Measurements from ENCODE around the gene PRKAR1B. TPM values are rescaled to one million over a fixed set of nuclear protein-coding genes. Genes with fewer than 3 reads are reported as not detected.
"Not testable (repeated sequence)": the region's sequence is repeated elsewhere in the genome, so short reads cannot be mapped to it uniquely, and the experiment has no call there.

The PRKAR1B gene
- total RNA-seq, 1 experiment from 2014 or later: 9.6 TPM

GRCh38 chr7:641966-642365 lies 85.1 kb downstream of the PRKAR1B start:
- Histone ChIP-seq H3K36me3 (ENCODE audit: insufficient read depth, low read length) (0 out of 2 replicates have a peak, but pooled peaks cover 2% of the 10 kb centered on the region), H3K9me2 (replicated peaks; ENCODE audit: insufficient read depth, low read length) (no peaks in the 10 kb centered on the region), H3K27me3 (ENCODE audit: low read length) (no peaks in the 10 kb centered on the region), H3K4me2 (ENCODE audit: low read depth, low read length, poor library complexity, severe bottlenecking) (no peak overlapping the region), H4K20me1 (ENCODE audit: insufficient read depth, low read depth, low read length) (no peaks in the 10 kb centered on the region), H3K27ac (ENCODE audit: low read length) (no peak overlapping the region), H3K4me3 (ENCODE audit: low read length) (no peak overlapping the region), H3K9ac (ENCODE audit: low read length) (no peak overlapping the region), H2AFZ (ENCODE audit: low read length) (no peak overlapping the region), H3K4me1 (ENCODE audit: low read length) (no peaks in the 10 kb centered on the region), H3K79me2 (ENCODE audit: low read length) (0 out of 2 replicates have a peak, but pooled peaks cover 10% of the 10 kb centered on the region), H3K9me3 (ENCODE audit: low read length) (no peaks in the 10 kb centered on the region)
- DNase-seq: no peak

GRCh38 chr7:641269-641671 lies 85.8 kb downstream of the PRKAR1B start:
- Histone ChIP-seq H3K79me2 (ENCODE audit: low read length) (0 out of 2 replicates have a peak, but pooled peaks cover 10% of the 10 kb centered on the region), H3K9me3 (ENCODE audit: low read length) (no peaks in the 10 kb centered on the region), H3K27me3 (ENCODE audit: low read length) (no peaks in the 10 kb centered on the region), H3K4me3 (ENCODE audit: low read length) (no peak overlapping the region), H4K20me1 (ENCODE audit: insufficient read depth, low read depth, low read length) (no peaks in the 10 kb centered on the region), H3K4me1 (ENCODE audit: low read length) (no peaks in the 10 kb centered on the region), H3K36me3 (ENCODE audit: insufficient read depth, low read length) (0 out of 2 replicates have a peak, but pooled peaks cover 2% of the 10 kb centered on the region), H3K9me2 (replicated peaks; ENCODE audit: insufficient read depth, low read length) (no peaks in the 10 kb centered on the region), H2AFZ (ENCODE audit: low read length) (no peak overlapping the region), H3K9ac (ENCODE audit: low read length) (no peak overlapping the region), H3K27ac (ENCODE audit: low read length) (no peak overlapping the region), H3K4me2 (ENCODE audit: low read depth, low read length, poor library complexity, severe bottlenecking) (no peak overlapping the region)
- no peak for DNase-seq

GRCh38 chr7:638256-639011 lies 88.6 kb downstream of the PRKAR1B start:
- Histone ChIP-seq H3K4me2 (ENCODE audit: low read depth, low read length, poor library complexity, severe bottlenecking) (no peak overlapping the region), H3K4me3 (ENCODE audit: low read length) (no peak overlapping the region), H3K4me1 (ENCODE audit: low read length) (no peaks in the 10 kb centered on the region), H3K27me3 (ENCODE audit: low read length) (no peaks in the 10 kb centered on the region), H3K36me3 (ENCODE audit: insufficient read depth, low read length) (0 out of 2 replicates have a peak, but pooled peaks cover 2% of the 10 kb centered on the region), H3K9me2 (replicated peaks; ENCODE audit: insufficient read depth, low read length) (no peaks in the 10 kb centered on the region), H3K9me3 (ENCODE audit: low read length) (no peaks in the 10 kb centered on the region), H3K27ac (ENCODE audit: low read length) (no peak overlapping the region), H3K79me2 (ENCODE audit: low read length) (0 out of 2 replicates have a peak, but pooled peaks cover 10% of the 10 kb centered on the region), H2AFZ (ENCODE audit: low read length) (no peak overlapping the region), H4K20me1 (ENCODE audit: insufficient read depth, low read depth, low read length) (no peaks in the 10 kb centered on the region), H3K9ac (ENCODE audit: low read length) (no peak overlapping the region)
- DNase-seq: no peak

GRCh38 chr7:637826-638225 lies 89.3 kb downstream of the PRKAR1B start:
- H3K9me3 ChIP-seq (ENCODE audit: low read length): no peaks in the 10 kb centered on the region
- H3K4me1 ChIP-seq (ENCODE audit: low read length): no peaks in the 10 kb centered on the region
- H3K27me3 ChIP-seq (ENCODE audit: low read length): no peaks in the 10 kb centered on the region
- H3K4me2 ChIP-seq (ENCODE audit: low read depth, low read length, poor library complexity, severe bottlenecking): no peak overlapping the region
- H3K9ac ChIP-seq (ENCODE audit: low read length): no peak overlapping the region
- H3K79me2 ChIP-seq (ENCODE audit: low read length): peaks cover 10% of the 10 kb centered on the region; the same call in 1 of the 2 replicates
- H4K20me1 ChIP-seq (ENCODE audit: insufficient read depth, low read depth, low read length): no peaks in the 10 kb centered on the region
- DNase-seq: no peak
- no peak overlapping the region for H3K4me3 ChIP-seq (ENCODE audit: low read length)
- H3K36me3 ChIP-seq (ENCODE audit: insufficient read depth, low read length): 0 out of 2 replicates have a peak, but pooled peaks cover 2% of the 10 kb centered on the region
- no peak overlapping the region for H2AFZ ChIP-seq (ENCODE audit: low read length)
- H3K27ac ChIP-seq (ENCODE audit: low read length): no peak overlapping the region
- no peaks in the 10 kb centered on the region for H3K9me2 ChIP-seq (replicated peaks; ENCODE audit: insufficient read depth, low read length)

- Histone ChIP-seq H3K9ac (ENCODE audit: low read length) (no peak overlapping the region), H3K27me3 (ENCODE audit: low read length) (no peaks in the 10 kb centered on the region), H3K4me1 (ENCODE audit: low read length) (no peaks in the 10 kb centered on the region), H3K27ac (ENCODE audit: low read length) (no peak overlapping the region), H3K79me2 (ENCODE audit: low read length) (peaks cover 10% of the 10 kb centered on the region; the same call in 1 of the 2 replicates), H3K36me3 (ENCODE audit: insufficient read depth, low read length) (no peaks in the 10 kb centered on the region), H3K4me3 (ENCODE audit: low read length) (no peak overlapping the region), H3K9me3 (ENCODE audit: low read length) (no peaks in the 10 kb centered on the region), H3K9me2 (replicated peaks; ENCODE audit: insufficient read depth, low read length) (no peaks in the 10 kb centered on the region), H2AFZ (ENCODE audit: low read length) (no peak overlapping the region), H4K20me1 (ENCODE audit: insufficient read depth, low read depth, low read length) (no peaks in the 10 kb centered on the region), H3K4me2 (ENCODE audit: low read depth, low read length, poor library complexity, severe bottlenecking) (no peak overlapping the region)
- no peak for DNase-seq
These were observed 90.7 kb downstream of the PRKAR1B start for GRCh38 chr7:636396-636795.

- H3K79me2 ChIP-seq (ENCODE audit: low read length); H3K27ac ChIP-seq (ENCODE audit: low read length); H3K9ac ChIP-seq (ENCODE audit: low read length); H3K36me3 ChIP-seq (ENCODE audit: insufficient read depth, low read length); H4K20me1 ChIP-seq (ENCODE audit: insufficient read depth, low read depth, low read length); H2AFZ ChIP-seq (ENCODE audit: low read length); H3K9me3 ChIP-seq (ENCODE audit: low read length); H3K4me1 ChIP-seq (ENCODE audit: low read length); H3K4me3 ChIP-seq (ENCODE audit: low read length); H3K4me2 ChIP-seq (ENCODE audit: low read depth, low read length, poor library complexity, severe bottlenecking); DNase-seq; H3K27me3 ChIP-seq (ENCODE audit: low read length); H3K9me2 ChIP-seq (replicated peaks; ENCODE audit: insufficient read depth, low read length): not testable (repeated sequence)
These were observed 91.2 kb downstream of the PRKAR1B start for GRCh38 chr7:635687-636382.

- peaks cover 5% of the 10 kb centered on the region; the same call in 1 of the 2 replicates for H3K79me2 ChIP-seq (ENCODE audit: low read length)
- H3K9me2 ChIP-seq (replicated peaks; ENCODE audit: insufficient read depth, low read length): no peaks in the 10 kb centered on the region
- DNase-seq: no peak
- no peak overlapping the region for H3K27ac ChIP-seq (ENCODE audit: low read length)
- H3K4me2 ChIP-seq (ENCODE audit: low read depth, low read length, poor library complexity, severe bottlenecking): no peak overlapping the region
- no peaks in the 10 kb centered on the region for H3K9me3 ChIP-seq (ENCODE audit: low read length)
- no peak overlapping the region for H3K9ac ChIP-seq (ENCODE audit: low read length)
- H3K4me3 ChIP-seq (ENCODE audit: low read length): no peak overlapping the region
- no peaks in the 10 kb centered on the region for H3K27me3 ChIP-seq (ENCODE audit: low read length)
- H3K36me3 ChIP-seq (ENCODE audit: insufficient read depth, low read length): no peaks in the 10 kb centered on the region
- H2AFZ ChIP-seq (ENCODE audit: low read length): no peak overlapping the region
- no peaks in the 10 kb centered on the region for H4K20me1 ChIP-seq (ENCODE audit: insufficient read depth, low read depth, low read length)
- no peaks in the 10 kb centered on the region for H3K4me1 ChIP-seq (ENCODE audit: low read length)
These were observed 91.9 kb downstream of the PRKAR1B start for GRCh38 chr7:635227-635626.

GRCh38 chr7:633381-634018 lies 93.6 kb downstream of the PRKAR1B start:
- H3K27me3 ChIP-seq (ENCODE audit: low read length): no peaks in the 10 kb centered on the region
- no peak overlapping the region for H3K4me2 ChIP-seq (ENCODE audit: low read depth, low read length, poor library complexity, severe bottlenecking)
- H3K9me2 ChIP-seq (replicated peaks; ENCODE audit: insufficient read depth, low read length): no peaks in the 10 kb centered on the region
- no peaks in the 10 kb centered on the region for H4K20me1 ChIP-seq (ENCODE audit: insufficient read depth, low read depth, low read length)
- no peak overlapping the region for H3K27ac ChIP-seq (ENCODE audit: low read length)
- no peaks in the 10 kb centered on the region for H3K4me1 ChIP-seq (ENCODE audit: low read length)
- DNase-seq: no peak
- H3K36me3 ChIP-seq (ENCODE audit: insufficient read depth, low read length): no peaks in the 10 kb centered on the region
- no peak overlapping the region for H2AFZ ChIP-seq (ENCODE audit: low read length)
- H3K4me3 ChIP-seq (ENCODE audit: low read length): no peak overlapping the region
- H3K79me2 ChIP-seq (ENCODE audit: low read length): no peaks in the 10 kb centered on the region; the same call in 1 of the 2 replicates
- H3K9ac ChIP-seq (ENCODE audit: low read length): no peak overlapping the region
- no peaks in the 10 kb centered on the region for H3K9me3 ChIP-seq (ENCODE audit: low read length)

Measured in Karpas-422 (cell line).